DOHH2 (cell line): ENCODE data around the gene SLC16A10.

Experiments used
- EZH2phosphoT487 ChIP-seq: fragments of 200-600 bp; sonication (generic); IDR thresholded peaks from 2 replicates; pipeline ENCODE4 v1.6.1; 2017; ENCODE audit warnings: borderline replicate concordance, mild to moderate bottlenecking, antibody characterized with exemption, low read length, moderate library complexity, mixed read lengths
- TF ChIP-seq, protein P1 (sequence below): fragments of 200-600 bp; sonication (generic); IDR thresholded peaks from one replicate; pipeline ENCODE4 v1.5.1; 2014; ENCODE audit warnings: antibody characterized with exemption, mild to moderate bottlenecking, low read depth, low read length; ENCODE audit not compliant: poor library complexity, severe bottlenecking

DNA sequence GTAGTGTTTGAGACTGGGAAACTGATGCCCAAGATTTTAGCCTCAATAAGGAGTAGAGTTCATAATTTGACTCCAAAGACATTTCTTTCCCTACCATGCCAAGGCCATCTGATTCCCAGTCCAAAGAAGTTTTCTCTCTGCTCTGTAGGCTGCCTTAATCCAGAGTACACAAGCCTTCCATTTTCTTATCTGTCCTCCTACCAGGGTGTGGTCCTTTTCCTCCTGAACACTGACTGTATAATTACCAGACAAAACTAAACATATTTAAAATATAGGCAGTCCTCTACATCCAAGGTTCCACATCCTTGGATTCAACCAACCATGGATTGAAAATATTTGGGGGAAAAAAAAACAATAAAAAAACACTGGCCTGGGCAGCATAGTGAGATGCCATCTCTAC is 108.4 kb downstream of the SLC16A10 start:
- TF ChIP-seq, protein P1, sequence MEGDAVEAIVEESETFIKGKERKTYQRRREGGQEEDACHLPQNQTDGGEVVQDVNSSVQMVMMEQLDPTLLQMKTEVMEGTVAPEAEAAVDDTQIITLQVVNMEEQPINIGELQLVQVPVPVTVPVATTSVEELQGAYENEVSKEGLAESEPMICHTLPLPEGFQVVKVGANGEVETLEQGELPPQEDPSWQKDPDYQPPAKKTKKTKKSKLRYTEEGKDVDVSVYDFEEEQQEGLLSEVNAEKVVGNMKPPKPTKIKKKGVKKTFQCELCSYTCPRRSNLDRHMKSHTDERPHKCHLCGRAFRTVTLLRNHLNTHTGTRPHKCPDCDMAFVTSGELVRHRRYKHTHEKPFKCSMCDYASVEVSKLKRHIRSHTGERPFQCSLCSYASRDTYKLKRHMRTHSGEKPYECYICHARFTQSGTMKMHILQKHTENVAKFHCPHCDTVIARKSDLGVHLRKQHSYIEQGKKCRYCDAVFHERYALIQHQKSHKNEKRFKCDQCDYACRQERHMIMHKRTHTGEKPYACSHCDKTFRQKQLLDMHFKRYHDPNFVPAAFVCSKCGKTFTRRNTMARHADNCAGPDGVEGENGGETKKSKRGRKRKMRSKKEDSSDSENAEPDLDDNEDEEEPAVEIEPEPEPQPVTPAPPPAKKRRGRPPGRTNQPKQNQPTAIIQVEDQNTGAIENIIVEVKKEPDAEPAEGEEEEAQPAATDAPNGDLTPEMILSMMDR: no peak
- no peak for TF ChIP-seq EZH2phosphoT487
